HFFc6 (cell line): ENCODE results near the gene RTKN2. TPM values are rescaled to one million over a fixed set of nuclear protein-coding genes. Genes with fewer than 3 reads are reported as not detected.
"Not testable (repeated sequence)": the region's sequence is repeated elsewhere in the genome, so short reads cannot be mapped to it uniquely, and the experiment has no call there.

Experiments
- DNase-seq: peaks from one replicate; pipeline ENCODE4 v3.0.0-alpha.2; 2018
- H3K27ac Mint-ChIP-seq: 2 replicates; pipeline ENCODE4 v1.8.0; 2020; ENCODE audit warnings: mild to moderate bottlenecking, mixed read lengths
- H3K27me3 Mint-ChIP-seq: 2 replicates; pipeline ENCODE4 v1.8.0; 2021; ENCODE audit warnings: mild to moderate bottlenecking, moderate library complexity, mixed read lengths; ENCODE audit not compliant: insufficient read depth
- H3K36me3 Mint-ChIP-seq: 2 replicates; pipeline ENCODE4 v1.8.0; 2021; ENCODE audit warnings: low read depth, mixed read lengths
- H3K4me1 Mint-ChIP-seq: 2 replicates; pipeline ENCODE4 v1.8.0; 2020; ENCODE audit warnings: low read depth, mixed read lengths
- H3K4me3 Mint-ChIP-seq: 2 replicates; pipeline ENCODE4 v1.8.0; 2020; ENCODE audit warnings: mild to moderate bottlenecking, moderate library complexity, mixed read lengths
- H3K9me3 Mint-ChIP-seq: 2 replicates; pipeline ENCODE4 v1.8.0; 2020; ENCODE audit warnings: mild to moderate bottlenecking, mixed read lengths
- CTCF ChIP-seq: fragments of 200-600 bp; sonication (generic); IDR thresholded peaks from 2 replicates; pipeline ENCODE4 v1.5.0; 2021; ENCODE audit warnings: antibody characterized with exemption, mild to moderate bottlenecking
- total RNA-seq, 6 experiments: library from RNA; stranded (reverse); fragmentation: NEBNext Ultra II Directional; extraction: Animal tissue kit (Norgen Biotek cat#: 25700); gene quantifications; 2 replicates in 1 of 6; 3 replicates in 5 of 6; pipeline ENCODE4 v1.2.3, GENCODE V29; 2021

Gene RTKN2
- total RNA-seq, 6 experiments from 2014 or later, result 2.9 to 5.5 (median 4.6) TPM

GRCh38 chr10:62306663-62307062 is 38.0 kb upstream of the RTKN2 start:
- Mint-ChIP-seq H3K4me1 (peaks cover 8% of the 10 kb centered on the region), H3K27me3 (no peaks in the 10 kb centered on the region; the same call in none of the 2 replicates), H3K4me3 (no peak overlapping the region), H3K36me3 (no peaks in the 10 kb centered on the region), H3K9me3 (no peaks in the 10 kb centered on the region), H3K27ac (no peak overlapping the region)
- no peak for DNase-seq
- no peak for TF ChIP-seq CTCF

GRCh38 chr10:62305813-62306212 is 37.2 kb upstream of the RTKN2 start:
- no peak for TF ChIP-seq CTCF
- no peaks in the 10 kb centered on the region for H3K9me3 Mint-ChIP-seq

GRCh38 chr10:62303922-62304321 is 35.3 kb upstream of the RTKN2 start:
- Mint-ChIP-seq H3K36me3 (no peaks in the 10 kb centered on the region), H3K27ac (no peak overlapping the region), H3K4me3 (no peak overlapping the region), H3K4me1 (peaks cover 8% of the 10 kb centered on the region), H3K27me3 (peaks cover 1% of the 10 kb centered on the region), H3K9me3 (no peaks in the 10 kb centered on the region)
- TF ChIP-seq CTCF, result no peak
- no peak for DNase-seq

More at GRCh38 chr10:62305813-62306212, 37.2 kb upstream of the RTKN2 start:
- H3K4me3 Mint-ChIP-seq, result no peak overlapping the region
- H3K4me1 Mint-ChIP-seq, result peaks cover 8% of the 10 kb centered on the region
- no peaks in the 10 kb centered on the region for H3K36me3 Mint-ChIP-seq
- no peaks in the 10 kb centered on the region; the same call in none of the 2 replicates for H3K27me3 Mint-ChIP-seq
- H3K27ac Mint-ChIP-seq, result no peak overlapping the region
- DNase-seq, result no peak

- no peak for DNase-seq
- Mint-ChIP-seq H3K27ac (no peak overlapping the region), H3K4me1 (peaks cover 8% of the 10 kb centered on the region), H3K4me3 (no peak overlapping the region), H3K9me3 (no peaks in the 10 kb centered on the region), H3K27me3 (peaks cover 1% of the 10 kb centered on the region), H3K36me3 (no peaks in the 10 kb centered on the region)
- no peak for TF ChIP-seq CTCF
Measured at GRCh38 chr10:62302760-62303159, 34.1 kb upstream of the RTKN2 start.

GRCh38 chr10:62297857-62298256 is 29.2 kb upstream of the RTKN2 start:
- Mint-ChIP-seq H3K27ac (no peak overlapping the region), H3K4me1 (peaks cover 7% of the 10 kb centered on the region; the same call in 1 of the 2 replicates), H3K36me3 (no peaks in the 10 kb centered on the region), H3K9me3 (no peaks in the 10 kb centered on the region), H3K27me3 (peaks cover 1% of the 10 kb centered on the region), H3K4me3 (no peak overlapping the region)
- DNase-seq, result no peak
- TF ChIP-seq CTCF, result no peak

GRCh38 chr10:62284221-62284620 is 15.6 kb upstream of the RTKN2 start:
- H3K27me3 Mint-ChIP-seq, result no peaks in the 10 kb centered on the region
- TF ChIP-seq CTCF, result no peak
- H3K9me3 Mint-ChIP-seq, result no peaks in the 10 kb centered on the region
- no peak for DNase-seq
- no peak overlapping the region for H3K4me3 Mint-ChIP-seq
- peaks cover 5% of the 10 kb centered on the region for H3K4me1 Mint-ChIP-seq
- no peaks in the 10 kb centered on the region for H3K36me3 Mint-ChIP-seq
- no peak overlapping the region for H3K27ac Mint-ChIP-seq

- not testable (repeated sequence) for H3K9me3 Mint-ChIP-seq, H3K4me3 Mint-ChIP-seq, H3K27me3 Mint-ChIP-seq, H3K27ac Mint-ChIP-seq, DNase-seq, H3K36me3 Mint-ChIP-seq
- H3K4me1 Mint-ChIP-seq, result peaks cover 24% of the 10 kb centered on the region
Measured at GRCh38 chr10:62281348-62281747, 12.7 kb upstream of the RTKN2 start.

- not testable (repeated sequence) for DNase-seq, H3K36me3 Mint-ChIP-seq, H3K9me3 Mint-ChIP-seq, H3K4me3 Mint-ChIP-seq, H3K27me3 Mint-ChIP-seq, H3K27ac Mint-ChIP-seq
- H3K4me1 Mint-ChIP-seq, result peaks cover 24% of the 10 kb centered on the region
Measured at GRCh38 chr10:62280392-62280791, 11.7 kb upstream of the RTKN2 start.
